DMS153 treated with DMSO at 0.1 percent for 48 hours (cell line): ENCODE data around the gene ZNF239.
"Not testable (repeated sequence)": the region's sequence is repeated elsewhere in the genome, so short reads cannot be mapped to it uniquely, and the experiment has no call there.

Experiments used
- DNase-seq: peaks from one replicate; lab custom pipeline; 2025; ENCODE audit not compliant: unreplicated experiment; lab: John Stamatoyannopoulos, UW

ZNF239 gene

GRCh38 chr10:43584051-43584450, 9.6 kb upstream of the ZNF239 start:
- no peak for DNase-seq

DNA sequence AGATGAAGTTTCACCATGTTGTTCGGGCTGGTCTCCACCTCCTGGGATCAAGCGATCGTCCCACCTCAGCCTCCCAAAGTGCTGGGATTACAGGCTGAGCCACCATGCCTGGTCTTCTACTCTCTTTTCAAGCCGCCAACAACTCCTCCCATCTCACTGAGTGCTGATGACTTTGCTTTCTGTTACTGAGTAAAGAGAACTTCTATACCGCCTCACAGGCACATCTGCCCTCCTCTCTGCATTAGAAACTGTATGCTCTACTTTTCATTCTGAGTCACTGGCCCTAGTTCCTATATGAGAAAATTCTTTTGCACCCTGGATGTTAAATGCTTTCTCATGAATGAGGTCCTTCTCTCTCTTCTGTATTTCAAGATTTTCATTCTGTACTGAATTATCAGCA, 2.2 kb upstream of the ZNF239 start:
- no peak for DNase-seq

DNA sequence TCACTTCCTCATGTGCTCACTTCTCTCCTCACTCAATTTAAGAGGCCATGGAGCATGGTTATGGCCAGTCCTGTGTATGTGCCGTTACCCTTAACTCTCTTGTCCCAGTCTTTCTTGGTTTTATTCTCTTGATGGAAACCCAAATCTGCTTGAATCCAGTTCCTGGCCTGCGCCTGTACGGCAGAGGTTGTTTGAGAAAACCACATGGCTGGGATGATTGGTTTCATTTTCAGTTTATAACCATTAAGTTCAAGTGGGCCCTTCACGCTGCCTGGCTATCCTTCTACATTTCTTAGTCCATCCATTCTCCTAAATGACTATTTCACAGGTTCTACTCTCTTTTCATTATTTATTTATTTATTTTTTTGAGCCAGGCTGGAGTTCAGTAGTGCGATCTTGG, 1.6 kb upstream of the ZNF239 start:
- DNase-seq, result no peak

DNA sequence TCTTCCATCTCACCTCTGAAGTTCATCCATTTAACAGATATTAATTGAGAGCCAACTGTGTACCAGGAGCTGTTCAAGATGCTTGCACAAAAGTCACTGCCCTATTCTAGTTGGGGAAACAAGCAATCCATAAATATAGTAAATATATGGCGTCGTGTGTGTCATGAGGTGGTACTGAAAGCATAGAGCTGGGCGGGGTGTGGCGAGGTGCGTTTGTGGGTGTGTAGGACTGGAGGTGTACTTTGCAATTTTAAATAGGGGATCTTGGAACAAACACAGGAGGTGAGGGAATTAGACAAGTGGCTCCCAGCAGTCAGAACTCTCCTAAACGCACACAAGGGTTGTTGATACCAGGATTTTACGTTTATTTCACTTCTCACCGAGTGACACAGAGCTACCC, 490 bp upstream of the ZNF239 start:
- DNase-seq, result no peak

- no peak for DNase-seq
These were observed 991 bp downstream of the ZNF239 start for GRCh38 chr10:43573250-43574000.

DNA sequence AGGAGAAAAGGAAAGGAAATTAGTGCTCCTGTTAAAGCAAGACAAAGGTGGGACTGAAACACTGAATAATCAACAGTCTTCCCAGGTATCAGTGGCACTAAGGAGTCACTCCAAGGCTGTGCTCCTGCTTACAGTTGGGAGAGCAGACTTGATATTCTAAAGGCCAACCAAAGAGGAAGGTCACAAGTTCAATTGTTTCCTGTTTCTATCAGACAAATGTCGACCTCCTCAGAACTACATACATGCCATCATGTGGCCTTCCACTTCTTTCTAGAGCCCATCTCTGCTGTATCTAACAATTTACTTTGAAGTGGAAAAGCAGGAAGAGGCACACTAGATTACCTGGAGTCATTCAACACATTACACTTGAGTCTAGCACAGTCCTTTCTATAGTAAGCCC, 3.4 kb downstream of the ZNF239 start:
- no peak for DNase-seq

GRCh38 chr10:43569681-43570080, 4.7 kb downstream of the ZNF239 start:
- no peak for DNase-seq

DNA sequence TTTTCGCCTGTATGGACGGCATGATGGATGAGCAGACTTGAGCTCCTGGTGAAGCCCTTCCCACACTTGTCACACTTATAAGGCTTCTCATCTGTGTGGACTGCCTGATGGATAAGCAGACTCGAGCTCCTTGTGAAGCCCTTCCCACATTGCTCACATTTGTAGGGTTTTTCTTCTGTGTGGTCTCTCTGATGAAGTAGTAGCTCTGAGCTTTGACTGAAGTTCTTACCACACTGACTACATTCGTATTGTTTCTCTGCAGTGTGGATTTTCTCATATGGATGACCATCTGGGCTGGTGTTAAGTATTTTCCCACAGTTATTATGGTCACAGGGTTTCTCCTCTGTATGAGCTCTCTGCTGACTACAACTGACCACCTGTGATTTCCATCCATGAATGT, 17.2 kb downstream of the ZNF239 start:
- no peak for DNase-seq

- not testable (repeated sequence) for DNase-seq
These were observed 30.7 kb downstream of the ZNF239 start for GRCh38 chr10:43543746-43544145.

GRCh38 chr10:43524434-43525247, 49.8 kb downstream of the ZNF239 start:
- DNase-seq, result no peak
